Measurements from ENCODE around the gene PCDHA3. TPM values are rescaled to one million over a fixed set of nuclear protein-coding genes. Genes with fewer than 3 reads are reported as not detected.
"Not testable (repeated sequence)": the region's sequence is repeated elsewhere in the genome, so short reads cannot be mapped to it uniquely, and the experiment has no call there.

Gene PCDHA3
- polyA plus RNA-seq, 1 experiment = 0.27 TPM

DNA sequence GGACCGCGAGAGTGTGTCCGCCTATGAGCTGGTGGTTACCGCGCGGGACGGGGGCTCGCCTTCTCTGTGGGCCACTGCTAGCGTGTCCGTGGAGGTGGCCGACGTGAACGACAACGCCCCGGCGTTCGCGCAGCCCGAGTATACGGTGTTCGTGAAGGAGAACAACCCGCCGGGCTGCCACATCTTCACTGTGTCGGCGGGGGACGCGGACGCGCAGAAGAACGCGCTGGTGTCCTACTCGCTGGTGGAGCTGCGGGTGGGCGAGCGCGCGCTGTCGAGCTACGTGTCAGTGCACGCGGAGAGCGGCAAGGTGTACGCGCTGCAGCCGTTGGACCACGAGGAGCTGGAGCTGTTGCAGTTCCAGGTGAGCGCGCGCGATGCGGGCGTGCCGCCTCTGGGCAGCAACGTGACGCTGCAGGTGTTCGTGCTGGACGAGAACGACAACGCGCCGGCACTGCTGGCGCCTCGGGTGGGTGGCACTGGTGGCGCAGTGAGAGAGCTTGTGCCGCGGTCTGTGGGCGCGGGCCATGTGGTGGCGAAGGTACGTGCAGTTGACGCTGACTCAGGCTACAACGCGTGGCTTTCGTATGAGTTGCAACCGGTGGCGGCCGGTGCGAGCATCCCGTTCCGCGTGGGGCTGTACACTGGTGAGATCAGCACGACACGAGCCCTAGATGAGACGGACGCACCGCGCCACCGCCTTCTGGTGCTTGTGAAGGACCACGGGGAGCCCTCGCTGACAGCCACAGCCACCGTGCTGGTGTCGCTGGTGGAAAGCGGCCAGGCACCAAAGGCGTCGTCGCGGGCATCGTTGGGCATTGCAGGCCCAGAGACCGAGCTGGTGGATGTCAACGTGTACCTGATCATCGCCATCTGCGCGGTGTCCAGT is 35.0 kb downstream of the PCDHA3 start:
- TF ChIP-seq, protein P1, sequence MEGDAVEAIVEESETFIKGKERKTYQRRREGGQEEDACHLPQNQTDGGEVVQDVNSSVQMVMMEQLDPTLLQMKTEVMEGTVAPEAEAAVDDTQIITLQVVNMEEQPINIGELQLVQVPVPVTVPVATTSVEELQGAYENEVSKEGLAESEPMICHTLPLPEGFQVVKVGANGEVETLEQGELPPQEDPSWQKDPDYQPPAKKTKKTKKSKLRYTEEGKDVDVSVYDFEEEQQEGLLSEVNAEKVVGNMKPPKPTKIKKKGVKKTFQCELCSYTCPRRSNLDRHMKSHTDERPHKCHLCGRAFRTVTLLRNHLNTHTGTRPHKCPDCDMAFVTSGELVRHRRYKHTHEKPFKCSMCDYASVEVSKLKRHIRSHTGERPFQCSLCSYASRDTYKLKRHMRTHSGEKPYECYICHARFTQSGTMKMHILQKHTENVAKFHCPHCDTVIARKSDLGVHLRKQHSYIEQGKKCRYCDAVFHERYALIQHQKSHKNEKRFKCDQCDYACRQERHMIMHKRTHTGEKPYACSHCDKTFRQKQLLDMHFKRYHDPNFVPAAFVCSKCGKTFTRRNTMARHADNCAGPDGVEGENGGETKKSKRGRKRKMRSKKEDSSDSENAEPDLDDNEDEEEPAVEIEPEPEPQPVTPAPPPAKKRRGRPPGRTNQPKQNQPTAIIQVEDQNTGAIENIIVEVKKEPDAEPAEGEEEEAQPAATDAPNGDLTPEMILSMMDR (IDR thresholded peaks at IDR 0.05; ENCODE audit: low read depth, low read length) = no peak
- Histone ChIP-seq H3K27me3 (ENCODE audit: control insufficient read depth, insufficient read depth, low read length) (no peaks in the 10 kb centered on the region), H3K27ac (ENCODE audit: low read depth, low read length) (no peak overlapping the region), H3K4me3 (ENCODE audit: low read depth, low read length) (no peak overlapping the region), H3K9me3 (ENCODE audit: control insufficient read depth, insufficient read depth, low read length) (peaks cover 29% of the 10 kb centered on the region)
- ChIA-PET POLR2A (no interaction called here), CTCF (no interaction called here)
- DNase-seq (ENCODE audit: low read depth, low spot score) = no peak

DNA sequence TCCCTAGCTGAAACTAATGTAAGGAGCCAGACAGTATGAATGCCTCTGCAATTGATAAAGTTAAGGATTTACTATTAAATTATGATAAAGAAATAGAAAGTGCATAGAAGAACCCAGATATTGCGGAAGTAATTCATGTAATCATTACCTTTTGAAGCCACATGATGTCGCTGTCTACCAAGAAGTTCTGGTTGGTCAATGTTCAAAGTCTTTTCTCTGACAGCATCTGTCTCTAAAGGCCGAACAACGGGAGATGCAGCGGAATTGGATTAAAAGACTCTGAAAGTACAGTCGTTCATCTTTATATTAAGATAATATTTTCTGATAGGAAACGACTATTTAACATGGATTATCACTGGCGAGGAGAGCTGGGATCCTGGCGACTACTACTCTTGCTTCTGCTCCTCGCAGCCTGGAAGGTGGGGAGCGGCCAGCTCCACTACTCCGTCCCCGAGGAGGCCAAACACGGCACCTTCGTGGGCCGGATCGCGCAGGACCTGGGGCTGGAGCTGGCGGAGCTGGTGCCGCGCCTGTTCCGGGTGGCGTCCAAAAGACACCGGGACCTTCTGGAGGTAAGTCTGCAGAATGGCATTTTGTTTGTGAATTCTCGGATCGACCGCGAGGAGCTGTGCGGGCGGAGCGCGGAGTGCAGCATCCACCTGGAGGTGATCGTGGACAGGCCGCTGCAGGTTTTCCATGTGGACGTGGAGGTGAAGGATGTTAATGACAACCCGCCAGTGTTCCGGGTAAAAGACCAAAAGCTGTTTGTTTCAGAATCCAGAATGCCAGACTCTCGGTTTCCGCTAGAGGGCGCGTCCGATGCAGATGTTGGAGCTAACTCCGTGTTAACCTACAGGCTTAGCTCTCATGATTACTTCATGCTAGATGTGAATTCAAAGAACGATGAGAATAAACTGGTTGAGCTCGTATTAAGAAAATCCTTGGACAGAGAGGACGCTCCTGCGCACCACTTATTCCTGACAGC is 40.4 kb downstream of the PCDHA3 start, which contains the start of gene PCDHA8:
Gene PCDHA8 (plus strand): TSS at position 210 of the 985 bp plus-strand sequence. CDS start 135 bp downstream, at position 345.
- TF ChIP-seq, protein P1 (IDR thresholded peaks at IDR 0.05; ENCODE audit: low read depth, low read length) = no peak
- POLR2A ChIA-PET = no interaction called here
- no peak within 1 kb of the TSS for H3K4me3 ChIP-seq (ENCODE audit: low read depth, low read length)
- H3K9me3 ChIP-seq (ENCODE audit: control insufficient read depth, insufficient read depth, low read length) = peaks cover 36% of the 10 kb centered on the region
- H3K27ac ChIP-seq (ENCODE audit: low read depth, low read length) = no peak within 1 kb of the TSS
- CTCF ChIA-PET = no interaction called here
- no peaks in the 10 kb centered on the region for H3K27me3 ChIP-seq (ENCODE audit: control insufficient read depth, insufficient read depth, low read length)
- no peak for DNase-seq (ENCODE audit: low read depth, low spot score)

DNA sequence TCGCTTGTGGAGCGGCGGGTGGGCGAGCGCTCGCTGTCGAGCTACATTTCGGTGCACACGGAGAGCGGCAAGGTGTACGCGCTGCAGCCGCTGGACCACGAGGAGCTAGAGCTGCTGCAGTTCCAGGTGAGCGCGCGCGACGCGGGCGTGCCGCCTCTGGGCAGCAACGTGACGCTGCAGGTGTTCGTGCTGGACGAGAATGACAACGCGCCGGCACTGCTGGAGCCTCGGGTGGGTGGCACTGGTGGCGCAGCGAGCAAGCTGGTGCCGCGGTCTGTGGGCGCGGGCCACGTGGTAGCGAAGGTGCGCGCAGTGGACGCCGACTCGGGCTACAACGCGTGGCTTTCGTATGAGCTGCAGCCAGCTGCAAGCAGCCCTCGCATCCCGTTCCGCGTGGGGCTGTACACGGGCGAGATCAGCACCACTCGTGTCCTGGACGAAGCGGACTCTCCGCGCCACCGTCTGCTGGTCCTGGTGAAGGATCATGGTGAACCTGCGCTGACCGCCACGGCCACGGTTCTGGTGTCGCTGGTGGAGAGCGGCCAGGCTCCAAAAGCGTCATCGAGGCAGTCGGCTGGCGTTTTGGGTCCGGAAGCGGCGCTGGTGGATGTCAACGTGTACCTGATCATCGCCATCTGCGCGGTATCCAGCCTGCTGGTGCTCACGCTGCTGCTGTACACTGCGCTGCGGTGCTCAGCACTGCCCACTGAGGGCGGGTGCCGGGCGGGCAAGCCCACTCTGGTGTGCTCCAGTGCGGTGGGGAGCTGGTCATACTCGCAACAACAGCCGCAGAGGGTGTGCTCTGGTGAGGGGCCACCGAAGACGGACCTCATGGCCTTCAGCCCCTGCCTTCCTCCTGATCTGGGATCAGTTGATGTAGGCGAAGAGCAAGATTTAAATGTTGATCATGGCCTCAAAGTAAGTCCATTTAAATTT is 42.2 kb downstream of the PCDHA3 start:
- H3K27ac ChIP-seq (ENCODE audit: low read depth, low read length) = no peak overlapping the region
- DNase-seq (ENCODE audit: low read depth, low spot score) = no peak
- H3K27me3 ChIP-seq (ENCODE audit: control insufficient read depth, insufficient read depth, low read length) = no peaks in the 10 kb centered on the region
- peaks cover 28% of the 10 kb centered on the region for H3K9me3 ChIP-seq (ENCODE audit: control insufficient read depth, insufficient read depth, low read length)
- no peak overlapping the region for H3K4me3 ChIP-seq (ENCODE audit: low read depth, low read length)
- ChIA-PET CTCF (no interaction called here), POLR2A (no interaction called here)
- TF ChIP-seq, protein P1 (IDR thresholded peaks at IDR 0.05; ENCODE audit: low read depth, low read length) = no peak

DNA sequence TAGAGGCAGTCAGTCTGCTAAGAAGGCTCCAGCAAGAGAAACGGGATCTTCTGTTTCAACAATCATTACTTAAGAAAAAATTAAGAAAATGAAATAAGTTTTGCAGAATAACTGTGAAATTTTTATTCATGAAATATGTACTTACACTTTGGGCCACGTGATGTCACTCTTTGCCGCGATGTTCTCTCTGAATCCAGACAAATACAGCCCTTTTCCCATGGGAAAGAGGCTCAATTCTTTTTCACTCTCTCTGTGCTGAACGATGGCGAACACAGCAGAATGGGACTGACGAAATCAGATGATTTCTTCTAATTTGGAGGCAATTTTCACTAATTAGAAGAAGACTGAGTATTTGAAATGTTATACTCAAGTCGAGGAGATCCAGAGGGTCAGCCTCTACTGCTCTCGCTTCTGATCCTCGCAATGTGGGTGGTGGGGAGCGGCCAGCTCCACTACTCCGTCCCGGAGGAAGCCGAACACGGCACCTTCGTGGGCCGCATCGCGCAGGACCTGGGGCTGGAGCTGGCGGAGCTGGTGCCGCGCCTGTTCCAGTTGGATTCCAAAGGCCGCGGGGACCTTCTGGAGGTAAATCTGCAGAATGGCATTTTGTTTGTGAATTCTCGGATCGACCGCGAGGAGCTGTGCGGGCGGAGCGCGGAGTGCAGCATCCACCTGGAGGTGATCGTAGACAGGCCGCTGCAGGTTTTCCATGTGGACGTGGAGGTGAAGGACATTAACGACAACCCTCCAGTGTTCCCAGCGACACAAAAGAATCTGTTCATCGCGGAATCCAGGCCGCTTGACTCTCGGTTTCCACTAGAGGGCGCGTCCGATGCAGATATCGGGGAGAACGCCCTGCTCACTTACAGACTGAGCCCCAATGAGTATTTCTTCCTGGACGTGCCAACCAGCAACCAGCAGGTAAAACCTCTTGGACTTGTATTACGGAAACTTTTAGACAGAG is 47.6 kb downstream of the PCDHA3 start, which contains the start of gene PCDHA9:
Gene PCDHA9 (plus strand): TSS at position 244 of the 964 bp plus-strand sequence. CDS start 114 bp downstream, at position 358.
- peaks cover 25% of the 10 kb centered on the region for H3K9me3 ChIP-seq (ENCODE audit: control insufficient read depth, insufficient read depth, low read length)
- H3K4me3 ChIP-seq (ENCODE audit: low read depth, low read length); DNase-seq (ENCODE audit: low read depth, low spot score); CTCF ChIA-PET; H3K27ac ChIP-seq (ENCODE audit: low read depth, low read length); H3K27me3 ChIP-seq (ENCODE audit: control insufficient read depth, insufficient read depth, low read length); POLR2A ChIA-PET: not testable (repeated sequence)

DNA sequence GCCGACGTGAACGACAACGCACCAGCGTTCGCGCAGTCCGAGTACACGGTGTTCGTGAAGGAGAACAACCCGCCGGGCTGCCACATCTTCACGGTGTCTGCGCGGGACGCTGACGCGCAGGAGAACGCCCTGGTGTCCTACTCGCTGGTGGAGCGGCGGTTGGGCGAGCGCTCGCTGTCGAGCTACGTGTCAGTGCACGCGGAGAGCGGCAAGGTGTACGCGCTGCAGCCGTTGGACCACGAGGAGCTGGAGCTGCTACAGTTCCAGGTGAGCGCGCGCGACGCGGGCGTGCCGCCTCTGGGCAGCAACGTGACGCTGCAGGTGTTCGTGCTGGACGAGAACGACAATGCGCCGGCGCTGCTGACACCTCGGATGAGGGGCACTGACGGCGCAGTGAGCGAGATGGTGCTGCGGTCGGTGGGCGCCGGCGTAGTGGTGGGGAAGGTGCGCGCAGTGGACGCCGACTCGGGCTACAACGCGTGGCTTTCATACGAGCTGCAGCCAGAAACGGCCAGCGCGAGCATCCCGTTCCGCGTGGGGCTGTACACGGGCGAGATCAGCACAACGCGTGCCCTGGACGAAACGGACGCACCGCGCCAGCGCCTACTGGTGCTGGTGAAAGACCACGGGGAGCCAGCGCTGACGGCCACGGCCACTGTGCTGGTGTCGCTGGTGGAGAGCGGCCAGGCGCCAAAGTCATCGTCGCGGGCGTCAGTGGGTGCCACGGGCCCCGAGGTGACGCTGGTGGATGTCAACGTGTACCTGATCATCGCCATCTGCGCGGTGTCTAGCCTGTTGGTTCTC is 49.2 kb downstream of the PCDHA3 start:
- H3K27me3 ChIP-seq (ENCODE audit: control insufficient read depth, insufficient read depth, low read length); H3K4me3 ChIP-seq (ENCODE audit: low read depth, low read length); DNase-seq (ENCODE audit: low read depth, low spot score); CTCF ChIA-PET; H3K27ac ChIP-seq (ENCODE audit: low read depth, low read length); POLR2A ChIA-PET: not testable (repeated sequence)
- peaks cover 26% of the 10 kb centered on the region for H3K9me3 ChIP-seq (ENCODE audit: control insufficient read depth, insufficient read depth, low read length)
